Activated CD4-positive, alpha-beta T cell treated with anti-CD3 and anti-CD28 coated beads, Interleukin-2, Interleukin-6, amounts not matched to agents 100 ng/mL and 50 ng/mL, durations not matched to agents 16 hours and 8 hours (primary cell): Measurements from ENCODE around the gene NECTIN2.
A peak's percentile ranks its signal among the peaks of the same experiment; 100 is the strongest.

Source experiments
- DNase-seq: peaks from one replicate; pipeline ENCODE4 v3.0.0-alpha.2; 2020

NECTIN2 gene

DNA sequence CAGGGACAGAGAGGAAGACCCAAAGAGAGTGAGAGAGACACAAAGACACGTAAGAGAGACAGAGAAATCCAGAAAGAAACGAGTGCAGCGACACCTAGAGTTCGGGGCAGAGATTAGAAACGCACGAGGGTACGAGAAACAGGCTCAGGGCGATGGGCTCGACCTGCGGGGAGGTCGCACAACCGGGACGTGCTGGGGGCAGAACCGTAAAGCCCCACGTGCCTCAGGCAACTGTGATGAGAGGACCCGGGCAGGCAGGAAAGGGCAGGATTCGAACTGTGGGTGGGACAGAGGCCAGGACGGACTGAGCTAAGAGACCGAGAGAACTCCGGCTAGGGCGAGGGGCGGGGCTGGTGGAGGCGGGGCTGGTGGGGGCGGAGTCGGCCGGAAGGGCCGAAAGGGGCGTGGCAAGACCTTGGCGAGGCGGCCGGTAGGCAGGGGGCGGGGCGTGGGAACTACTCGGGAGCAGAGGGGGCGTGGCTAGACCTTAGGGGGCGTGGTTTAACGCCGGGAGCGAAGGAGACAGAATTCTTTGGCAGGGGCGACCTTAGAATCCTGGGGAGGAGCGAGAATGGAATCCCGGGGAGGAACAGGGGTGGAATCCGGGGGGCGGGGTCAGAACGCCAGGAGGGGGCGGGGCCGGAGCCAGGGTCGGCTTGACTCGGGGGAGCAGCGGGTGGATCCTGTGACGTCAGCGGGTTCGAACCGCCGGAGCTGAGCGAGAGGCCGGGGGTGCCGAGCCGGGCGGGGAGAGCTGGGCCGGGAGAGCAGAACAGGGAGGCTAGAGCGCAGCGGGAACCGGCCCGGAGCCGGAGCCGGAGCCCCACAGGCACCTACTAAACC is at the start of gene NECTIN2:
Gene NECTIN2 (plus strand): TSS at position 686 of the 843 bp plus-strand sequence. CDS start 229 bp downstream, outside the sequence.
- peak; percentile 96 for DNase-seq

- DNase-seq = no peak
Measured at GRCh38 chr19:44796701-44797115, 49.4 kb upstream of the NECTIN2 start.

GRCh38 chr19:44799627-44800346 is 46.3 kb upstream of the NECTIN2 start:
- DNase-seq = no peak

DNA sequence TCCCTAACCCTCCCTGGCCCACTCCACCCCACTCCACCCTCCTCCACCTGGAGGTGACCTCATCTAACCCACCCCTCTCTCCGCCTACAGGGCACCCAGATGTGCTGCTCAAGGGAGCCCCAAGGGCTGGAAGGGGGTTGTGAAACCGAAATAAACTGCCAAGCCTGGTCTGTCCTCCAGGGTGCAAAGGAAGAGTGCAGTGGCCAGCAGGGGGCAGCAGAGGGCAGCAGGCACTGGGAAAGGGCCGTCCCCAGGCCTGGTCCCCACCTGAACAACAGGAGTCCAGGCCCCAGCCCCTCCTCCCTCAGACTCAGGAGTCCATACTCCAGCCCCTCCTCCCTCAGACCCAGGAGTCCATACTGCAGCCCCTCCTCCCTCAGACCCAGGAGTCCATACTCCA is 45.6 kb upstream of the NECTIN2 start:
- DNase-seq = peak; percentile 90

DNA sequence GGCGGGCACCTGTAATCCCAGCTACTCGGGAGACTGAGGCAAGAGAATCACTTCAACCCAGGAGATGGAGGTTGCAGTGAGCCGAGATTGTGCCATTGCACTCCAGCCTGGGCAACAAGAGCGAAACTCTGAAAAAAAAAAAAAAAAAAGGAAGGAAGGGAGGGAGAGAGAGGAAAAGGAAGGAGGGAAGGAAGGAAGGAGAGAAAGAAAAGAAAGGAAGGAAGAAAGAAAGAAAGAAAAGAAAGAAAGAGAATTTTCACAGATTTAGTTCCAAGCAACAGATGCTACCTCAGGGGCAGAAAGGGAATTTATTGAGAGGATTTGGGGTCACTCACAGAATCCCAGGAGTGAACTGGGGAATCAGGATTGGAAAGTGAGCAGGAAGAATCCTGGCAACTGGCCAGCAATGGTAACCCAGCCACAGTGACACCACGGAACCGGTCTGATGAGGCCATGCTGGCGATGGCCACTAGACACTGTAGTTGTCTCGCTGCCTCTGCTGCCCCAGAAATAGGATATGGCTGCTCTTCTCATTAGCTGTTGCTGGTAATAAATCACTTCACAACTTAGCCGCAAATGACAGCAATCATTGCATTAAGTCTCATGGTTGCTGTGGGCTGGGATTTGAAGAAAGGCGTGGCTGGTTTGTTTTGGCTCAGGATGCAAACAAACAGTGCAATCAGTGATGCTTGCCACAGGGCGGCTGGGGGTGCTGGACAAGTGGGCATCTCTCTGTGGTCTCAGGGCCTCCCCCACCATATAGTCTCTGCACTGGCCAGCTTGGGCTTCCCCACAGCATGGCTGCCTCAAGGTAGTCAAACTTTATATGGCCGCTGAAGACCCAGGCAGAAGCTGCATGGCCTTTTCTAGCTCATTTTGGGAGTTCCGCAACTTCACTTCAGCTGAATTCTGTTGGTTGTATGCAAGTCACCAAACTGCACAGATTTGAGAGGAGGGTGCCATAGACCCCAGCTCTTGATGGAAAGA is 42.4 kb upstream of the NECTIN2 start:
- no peak for DNase-seq

GRCh38 chr19:44806291-44806690 is 39.8 kb upstream of the NECTIN2 start:
- no peak for DNase-seq

DNA sequence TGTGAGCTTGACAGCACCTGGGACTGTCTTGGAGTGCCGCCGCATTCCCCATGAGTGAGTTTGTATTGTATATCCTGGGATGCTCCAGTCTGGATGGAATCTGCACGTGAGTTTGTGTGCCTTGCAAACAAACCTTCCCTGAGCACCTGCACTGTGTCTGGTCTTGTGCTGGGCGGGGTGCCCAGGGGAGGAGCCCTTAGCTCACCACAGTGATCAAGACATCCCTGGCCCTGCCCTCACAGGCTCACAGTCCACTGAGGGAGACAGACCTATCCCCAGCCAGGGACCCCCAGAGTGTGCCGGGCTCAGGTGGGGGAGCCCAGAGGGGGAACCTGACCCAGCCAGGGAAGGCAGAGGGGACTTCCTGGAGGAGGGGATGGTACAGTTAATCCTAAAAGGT is 38.9 kb upstream of the NECTIN2 start:
- DNase-seq = no peak

GRCh38 chr19:44807652-44808462 is 38.2 kb upstream of the NECTIN2 start:
- no peak for DNase-seq

DNA sequence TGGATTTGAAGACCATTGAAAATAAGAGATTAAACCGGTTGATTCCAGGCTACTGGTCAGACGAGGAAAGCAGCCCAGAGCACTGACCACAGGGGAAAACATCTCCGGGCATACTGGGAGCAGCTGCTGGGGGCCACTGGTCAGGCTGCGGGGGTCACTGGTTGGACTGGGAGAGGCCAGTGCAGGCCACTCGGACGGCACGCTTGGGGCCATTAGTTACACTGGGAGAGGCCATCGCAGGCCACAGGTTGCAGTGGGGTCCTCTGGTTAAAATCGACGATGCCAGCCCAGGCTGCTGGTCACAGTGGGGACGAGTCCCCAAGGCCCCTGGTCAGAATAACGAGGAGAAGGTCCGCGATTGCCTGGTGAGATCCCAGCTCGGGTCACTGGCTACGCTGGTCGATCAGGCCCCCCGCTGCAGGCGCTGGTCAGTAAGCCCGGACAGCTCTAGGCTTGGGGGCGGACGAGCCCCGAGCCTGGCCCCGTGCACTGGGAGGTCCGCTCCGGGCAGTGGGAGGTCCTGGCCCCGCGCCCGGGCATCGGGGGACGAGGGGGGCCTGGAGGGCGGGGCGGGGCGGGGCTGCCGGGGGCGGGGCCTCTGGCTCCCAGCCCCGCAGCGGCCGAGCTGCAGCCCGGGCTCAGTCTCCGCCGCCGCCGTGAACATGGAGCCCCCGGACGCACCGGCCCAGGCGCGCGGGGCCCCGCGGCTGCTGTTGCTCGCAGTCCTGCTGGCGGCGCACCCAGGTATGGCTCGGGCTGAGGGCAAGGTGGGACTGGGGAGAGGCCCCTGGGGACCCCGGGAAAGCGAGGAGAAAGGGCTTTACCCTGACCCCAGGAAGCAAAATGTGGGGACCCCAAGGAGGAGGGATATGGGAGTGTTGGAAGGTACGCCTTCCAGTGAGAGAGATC is 37.4 kb upstream of the NECTIN2 start, which contains the start of gene BCAM:
Gene BCAM (plus strand): TSS at position 641 of the 909 bp plus-strand sequence. CDS start 22 bp downstream, at position 663.
- no peak for DNase-seq

- DNase-seq = no peak
Measured at GRCh38 chr19:44809577-44810233, 36.4 kb upstream of the NECTIN2 start.

DNA sequence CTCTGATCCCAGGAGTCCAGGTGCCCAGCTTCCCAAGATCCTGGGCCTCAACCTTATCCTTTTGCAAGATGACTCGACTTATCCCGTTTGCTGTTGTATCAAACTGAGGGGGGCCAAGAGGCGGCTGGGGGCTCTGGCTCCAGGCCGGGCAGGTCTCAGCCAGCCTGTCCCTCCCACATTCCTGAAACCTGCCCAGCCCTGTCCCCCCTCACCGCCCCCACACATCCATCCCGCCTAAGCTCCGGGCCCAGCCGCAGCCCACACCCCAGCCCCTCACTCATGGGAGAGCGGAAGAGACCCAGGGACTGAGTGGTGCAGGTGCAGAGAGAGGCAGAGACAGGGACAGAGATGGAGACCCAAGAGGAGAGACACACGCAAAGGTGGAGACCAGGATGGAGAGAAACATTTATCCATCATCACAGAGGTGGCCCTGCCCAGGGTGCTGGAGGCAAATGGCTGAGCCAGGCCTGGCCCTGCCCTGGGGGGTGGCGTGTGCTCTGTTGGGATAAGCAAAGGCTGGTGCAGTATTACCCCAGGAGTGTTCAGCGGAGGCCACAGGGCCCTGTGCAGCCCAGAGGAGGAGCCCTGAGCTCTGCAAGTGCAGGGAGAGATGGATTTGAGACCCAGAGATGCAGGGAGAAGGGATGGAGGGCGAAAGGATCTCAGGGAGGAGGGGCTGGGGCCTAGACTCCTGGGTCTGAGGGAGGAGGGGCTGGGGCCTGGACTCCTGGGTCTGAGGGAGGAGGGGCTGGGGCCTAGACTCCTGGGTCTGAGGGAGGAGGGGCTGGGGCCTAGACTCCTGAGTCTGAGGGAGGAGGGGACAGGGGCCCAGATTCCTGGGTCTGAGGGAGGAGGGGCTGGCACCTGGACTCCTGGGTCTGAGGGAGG is 35.6 kb upstream of the NECTIN2 start:
- no peak for DNase-seq

GRCh38 chr19:44811122-44811419 is 35.0 kb upstream of the NECTIN2 start:
- no peak for DNase-seq

DNA sequence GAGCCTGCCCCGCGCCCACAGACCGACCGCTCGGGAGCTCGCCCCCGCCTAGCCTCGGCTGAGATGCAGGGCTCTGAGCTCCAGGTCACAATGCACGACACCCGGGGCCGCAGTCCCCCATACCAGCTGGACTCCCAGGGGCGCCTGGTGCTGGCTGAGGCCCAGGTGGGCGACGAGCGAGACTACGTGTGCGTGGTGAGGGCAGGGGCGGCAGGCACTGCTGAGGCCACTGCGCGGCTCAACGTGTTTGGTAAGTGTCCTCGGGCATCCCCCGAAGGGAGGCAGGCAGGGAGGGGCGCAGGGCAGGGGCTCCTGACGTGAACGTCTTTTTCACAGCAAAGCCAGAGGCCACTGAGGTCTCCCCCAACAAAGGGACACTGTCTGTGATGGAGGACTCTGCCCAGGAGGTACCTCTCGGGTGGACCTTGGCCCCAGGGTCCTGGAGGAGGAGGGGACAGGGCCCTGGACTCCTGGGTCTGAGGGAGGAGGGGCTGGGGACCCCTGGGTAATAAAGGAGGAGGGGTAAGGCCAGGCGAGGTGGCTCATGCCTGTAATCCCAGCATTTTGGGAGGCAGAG is 33.9 kb upstream of the NECTIN2 start:
- no peak for DNase-seq

DNA sequence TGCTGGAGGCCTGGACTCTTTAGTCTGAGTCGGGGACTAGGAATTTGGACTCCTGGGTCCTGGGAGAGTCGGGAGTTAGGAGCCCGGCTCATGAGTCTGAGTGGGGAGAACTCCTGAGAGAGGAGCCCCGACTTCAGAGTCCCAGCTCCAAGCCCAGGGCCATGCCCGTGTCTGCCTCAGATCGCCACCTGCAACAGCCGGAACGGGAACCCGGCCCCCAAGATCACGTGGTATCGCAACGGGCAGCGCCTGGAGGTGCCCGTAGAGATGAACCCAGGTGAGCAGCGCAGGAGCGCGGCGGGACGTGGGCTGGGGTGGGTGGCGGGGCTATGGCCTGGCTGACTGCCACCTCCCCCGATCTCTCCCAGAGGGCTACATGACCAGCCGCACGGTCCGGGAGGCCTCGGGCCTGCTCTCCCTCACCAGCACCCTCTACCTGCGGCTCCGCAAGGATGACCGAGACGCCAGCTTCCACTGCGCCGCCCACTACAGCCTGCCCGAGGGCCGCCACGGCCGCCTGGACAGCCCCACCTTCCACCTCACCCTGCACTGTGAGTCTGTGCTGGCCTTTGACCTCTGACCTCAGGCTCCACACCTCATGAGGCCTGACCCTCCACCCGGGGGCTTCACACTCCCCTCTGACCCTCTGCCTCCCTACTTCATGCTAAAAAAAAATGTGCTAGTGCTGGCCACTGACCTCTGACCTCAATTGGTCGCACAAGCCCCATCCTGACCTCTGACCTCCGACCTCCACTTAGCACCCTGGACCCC is 32.8 kb upstream of the NECTIN2 start:
- DNase-seq = no peak

GRCh38 chr19:44813841-44814470 is 32.1 kb upstream of the NECTIN2 start:
- DNase-seq = no peak

GRCh38 chr19:44814517-44814916 is 31.6 kb upstream of the NECTIN2 start:
- no peak for DNase-seq

DNA sequence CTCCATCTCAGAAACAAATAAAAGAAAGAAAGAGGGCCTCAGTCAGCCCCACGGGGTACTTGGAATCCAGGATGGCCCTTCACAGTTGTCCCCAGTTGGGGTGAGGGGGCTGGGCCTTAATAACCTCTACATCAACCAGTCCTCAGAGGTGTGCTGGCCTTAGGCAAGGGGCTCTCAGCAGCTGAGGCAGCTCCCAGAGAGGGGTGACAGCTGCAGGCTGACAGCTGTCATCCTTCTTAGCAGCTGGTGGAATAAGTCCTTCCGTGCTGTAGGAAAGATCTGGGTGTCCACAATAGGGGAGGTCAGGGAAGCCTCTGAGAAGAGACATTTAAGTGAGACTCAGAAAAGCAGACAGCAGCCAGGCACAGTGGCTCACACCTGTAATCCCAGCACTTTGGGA is 29.8 kb upstream of the NECTIN2 start:
- no peak for DNase-seq
